GM12878 (cell line): ENCODE measurements around the gene GAREM1. TPM values are rescaled to one million over a fixed set of nuclear protein-coding genes. Genes with fewer than 3 reads are reported as not detected.

ENCODE experiments used
- ATAC-seq: fragments of 200-7000 bp; cut with Tn5 transposase; 3 replicates; pipeline ENCODE4 v1.9.1; 2020; ENCODE audit warnings: mild to moderate bottlenecking, moderate library complexity
- BruUV-seq: library from RNA; stranded (reverse); fragments of 400-500 nt; replicated peaks from 2 replicates; lab custom pipeline; 2021; lab: Mats Ljungman, UMichigan
- CTCF ChIA-PET: fragments of 300-600 bp; sonication (Branson Sonifier 250); formaldehyde crosslinking; extraction: SDS; loops from one replicate; lab custom pipeline; 2021; ENCODE audit warnings: inconsistent platforms; lab: Yijun Ruan, JAX
- POLR2A ChIA-PET: fragments of 350-600 bp; formaldehyde crosslinking; extraction: SDS; loops from one replicate; lab custom pipeline; 2021; ENCODE audit warnings: inconsistent platforms; lab: Charles Lee
- RAD21 ChIA-PET: fragments of 300-600 bp; sonication (Branson Sonifier 250); formaldehyde crosslinking; loops from one replicate; lab custom pipeline; 2023; ENCODE audit warnings: antibody characterized with exemption; ENCODE audit not compliant: unreplicated experiment; lab: Charles Lee
- SMC1A ChIA-PET: fragments of 300-600 bp; sonication (Branson Sonifier 250); formaldehyde crosslinking; loops from one replicate; lab custom pipeline; 2023; ENCODE audit not compliant: unreplicated experiment, uncharacterized antibody; lab: Charles Lee
- DNase-seq: peaks from one replicate; pipeline ENCODE4 v3.0.0-alpha.2; 2011; ENCODE audit warnings: low read depth, low spot score
- FAIRE-seq: peaks from 3 replicates; lab custom pipeline; 2011; peaks lifted over from hg19 to GRCh38; lab: Jason Lieb, UNC
- H2AFZ ChIP-seq: 2 replicates; pipeline ENCODE4 v1.6.0; 2011; ENCODE audit warnings: low read depth, low read length, control low read depth; ENCODE audit not compliant: control insufficient read depth
- H3K27ac ChIP-seq: 2 replicates; pipeline ENCODE4 v1.5.1; 2011; ENCODE audit warnings: control low read depth; ENCODE audit not compliant: control insufficient read depth, insufficient read depth
- H3K27me3 ChIP-seq, 2 experiments: replicated peaks in 1 of 2; 2 replicates each; pipeline versions ENCODE4 v1.6.0 to v1.6.1; 2011; ENCODE audit warnings: low read length in 1 of 2; ENCODE audit not compliant: control insufficient read depth in 2 of 2, insufficient read depth in 2 of 2
- H3K36me3 ChIP-seq, 2 experiments: 2 replicates each; pipeline ENCODE4 v1.5.1; 2011; ENCODE audit warnings: low read length in 1 of 2; ENCODE audit not compliant: control insufficient read depth in 2 of 2, insufficient read depth in 2 of 2
- H3K4me1 ChIP-seq: 2 replicates; pipeline ENCODE4 v1.6.1; 2011; ENCODE audit warnings: mild to moderate bottlenecking, low read length, moderate library complexity, mixed read lengths; ENCODE audit not compliant: control insufficient read depth, insufficient read depth
- H3K4me2 ChIP-seq: 2 replicates; pipeline ENCODE4 v1.6.0; 2011; ENCODE audit warnings: control low read depth; ENCODE audit not compliant: control insufficient read depth, insufficient read depth
- H3K4me3 ChIP-seq: fragments of 200-600 bp; sonication (generic); 2 replicates; pipeline ENCODE4 v1.5.1; 2016
- H3K79me2 ChIP-seq: 2 replicates; pipeline ENCODE4 v1.6.0; 2011; ENCODE audit warnings: low read length; ENCODE audit not compliant: control insufficient read depth, insufficient read depth
- H3K9ac ChIP-seq: 2 replicates; pipeline ENCODE4 v1.8.0; 2011; ENCODE audit warnings: low read length, control low read depth, mixed read lengths; ENCODE audit not compliant: control insufficient read depth, insufficient read depth
- H3K9me3 ChIP-seq: replicated peaks from 3 replicates; pipeline ENCODE4 v1.5.1; 2011; ENCODE audit warnings: mild to moderate bottlenecking, low read length; ENCODE audit not compliant: control insufficient read depth, insufficient read depth
- H4K20me1 ChIP-seq: 2 replicates; pipeline ENCODE4 v1.6.0; 2011; ENCODE audit not compliant: control insufficient read depth, insufficient read depth
- CHD2 ChIP-seq: IDR thresholded peaks from 2 replicates; pipeline ENCODE4 v1.6.1; 2011; ENCODE audit warnings: low read depth, low read length, improper control_type of control experiment, borderline replicate concordance
- CHD4 ChIP-seq: fragments of 200-600 bp; sonication (generic); IDR thresholded peaks from 2 replicates; pipeline ENCODE4 v1.6.1; 2016; ENCODE audit warnings: mild to moderate bottlenecking
- HDGF ChIP-seq: fragments of 450-650 bp; IDR thresholded peaks from 2 replicates; pipeline ENCODE4 v1.6.1; 2016; ENCODE audit warnings: antibody characterized with exemption
- KDM1A ChIP-seq: fragments of 200-600 bp; sonication (generic); IDR thresholded peaks from 2 replicates; pipeline ENCODE4 v1.6.1; 2016; ENCODE audit warnings: borderline replicate concordance
- MEF2B ChIP-seq: fragments of 450-650 bp; IDR thresholded peaks from 2 replicates; pipeline ENCODE4 v1.6.1; 2018; ENCODE audit warnings: mild to moderate bottlenecking, moderate library complexity; ENCODE audit not compliant: partially characterized antibody, poor library complexity, severe bottlenecking
- POLR2AphosphoS2 ChIP-seq: IDR thresholded peaks from 2 replicates; pipeline ENCODE4 v1.6.1; 2011; ENCODE audit warnings: low read depth, mild to moderate bottlenecking, low read length, improper control_type of control experiment, moderate library complexity
- SIN3A ChIP-seq: IDR thresholded peaks from 2 replicates; pipeline ENCODE4 v1.6.1; 2012; ENCODE audit warnings: low read depth, low read length, improper control_type of control experiment
- ZBED1 ChIP-seq: IDR thresholded peaks from 2 replicates; pipeline ENCODE4 v1.6.1; 2016; ENCODE audit warnings: borderline replicate concordance
- ZNF384 ChIP-seq: IDR thresholded peaks from 2 replicates; pipeline ENCODE4 v1.6.1; 2012; ENCODE audit warnings: low read depth, mild to moderate bottlenecking, low read length, improper control_type of control experiment, borderline replicate concordance
- WGBS: methylation state at CpG from one replicate; pipeline ENCODE4 v1.1.6; 2016; ENCODE audit warnings: low lambda C conversion rate; ENCODE audit not compliant: insufficient replicate concordance, insufficient coverage; ENCODE audit errors: missing lambda C conversion rate; 5-methylcytosine and 5-hydroxymethylcytosine counted together
- in situ Hi-C: fragments of 300-500 bp; cut with MboI; formaldehyde crosslinking; loops from 9 replicates; pipeline ENCODE4 v1.14.3; 2018; ENCODE audit warnings: mixed read lengths
- intact Hi-C: fragments of 100-400 bp; cut with micrococcal nuclease; formaldehyde crosslinking; loops from one replicate; pipeline ENCODE4 v1.14.2; 2022; ENCODE audit not compliant: unreplicated experiment
- polyA plus RNA-seq, 11 experiments: library from polyadenylated mRNA; depleted of rRNA in 4 of 11; unstranded in 6 of 11; stranded (reverse) in 5 of 11; fragments of >200 nt; fragmentation: Nextera tagmentation in 4 of 11; fragmentation: Illumina TruSeq in 1 of 11; extraction: Ambion mirVana in 4 of 11; extraction: Trizol in 1 of 11; gene quantifications; 1 replicate in 1 of 11; 2 replicates in 10 of 11; pipeline versions ENCODE4 v1.2.1 to v1.2.3, GENCODE V29; 2011 to 2016; ENCODE audit warnings: inconsistent platforms in 2 of 11, missing spikeins in 2 of 11, low read depth in 1 of 11
- total RNA-seq, 4 experiments: library from RNA; depleted of rRNA in 3 of 4; stranded (reverse); fragments of >200 nt in 3 of 4; fragmentation: Illumina TruSeq in 1 of 4; extraction: Trizol in 1 of 4; gene quantifications; 2 replicates each; pipeline versions ENCODE4 v1.2.1 to v1.2.3, GENCODE V29; 2013 to 2021
- TF ChIP-seq, protein P1 (sequence below): fragments of 150-350 bp; IDR thresholded peaks from 2 replicates; pipeline ENCODE4 v1.6.1; 2016; ENCODE audit warnings: low read depth, low read length
- TF ChIP-seq, protein P2 (sequence below): fragments of 450-650 bp; formaldehyde crosslinking; IDR thresholded peaks from 2 replicates; pipeline ENCODE4 v1.4.0; 2020; ENCODE audit warnings: mild to moderate bottlenecking, moderate library complexity
- TF ChIP-seq, protein P3 (sequence below): fragments of 450-650 bp; IDR thresholded peaks from 2 replicates; pipeline ENCODE4 v1.6.1; 2016; ENCODE audit warnings: mild to moderate bottlenecking, moderate library complexity, borderline replicate concordance

Gene GAREM1
- total and polyA plus RNA-seq, 10 of the 15 experiments (the other 5 are each of a cell fraction or from before 2014, with no cell fraction given) = 0.05 to 0.29 (median 0.05) TPM; not detected in 7

GRCh38 chr18:32299484-32299883 is 171.2 kb downstream of the GAREM1 start (continued):
- TF ChIP-seq CHD2 = no peak
- TF ChIP-seq ZNF384 = no peak

DNA sequence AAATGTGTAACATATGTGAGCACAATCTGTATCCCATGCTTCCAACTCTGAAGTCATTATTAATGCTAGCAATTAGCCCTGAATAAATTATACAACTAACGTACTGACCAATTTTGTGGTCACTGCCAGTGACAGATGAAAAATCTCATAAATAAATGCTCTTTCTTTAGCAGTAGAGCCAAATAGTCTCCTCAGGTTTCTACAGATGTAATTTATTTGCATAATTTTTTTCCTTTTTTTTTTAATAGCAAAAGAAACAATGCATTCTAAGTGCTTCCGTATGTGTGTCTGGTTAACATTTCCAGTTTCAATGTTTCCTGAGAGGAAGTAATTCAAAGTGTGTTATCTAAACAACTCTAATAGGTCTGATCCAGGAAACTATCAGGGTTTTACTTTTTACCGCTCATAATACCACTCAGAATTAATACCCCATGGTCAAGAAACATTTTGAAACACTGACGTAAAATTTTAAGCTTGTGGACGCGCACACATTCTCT is 172.5 kb downstream of the GAREM1 start:
- no peaks in the 10 kb centered on the region for H3K36me3 ChIP-seq
- no peak overlapping the region for H3K27ac ChIP-seq
- H3K4me1 ChIP-seq = 0 out of 2 replicates have a peak, but pooled peaks cover 4% of the 10 kb centered on the region
- ATAC-seq (no peak), FAIRE-seq (no peak), DNase-seq (no peak)
- H3K27me3 ChIP-seq = no peaks in the 10 kb centered on the region
- H3K4me2 ChIP-seq = no peak overlapping the region
- POLR2A ChIA-PET = no interaction called here
- H3K79me2 ChIP-seq = no peaks in the 10 kb centered on the region
- SMC1A ChIA-PET = no interaction called here
- CTCF ChIA-PET = no interaction called here
- intact Hi-C loops = no loop called here
- no peak overlapping the region for H2AFZ ChIP-seq
- no TSS peak for BruUV-seq
- no peak overlapping the region for H3K4me3 ChIP-seq
- H4K20me1 ChIP-seq = no peaks in the 10 kb centered on the region
- H3K9me3 ChIP-seq = no peaks in the 10 kb centered on the region
- 47% methylated on average over 6 of the region's 6 CpGs for WGBS
- no peak overlapping the region for H3K9ac ChIP-seq
- in situ Hi-C loops = no loop called here
- RAD21 ChIA-PET = no interaction called here
- TF ChIP-seq HDGF (no peak), CHD4 (no peak), MEF2B (no peak), POLR2AphosphoS2 (no peak), KDM1A (no peak), SIN3A (no peak), ZBED1 (no peak)
- TF ChIP-seq, protein P1, sequence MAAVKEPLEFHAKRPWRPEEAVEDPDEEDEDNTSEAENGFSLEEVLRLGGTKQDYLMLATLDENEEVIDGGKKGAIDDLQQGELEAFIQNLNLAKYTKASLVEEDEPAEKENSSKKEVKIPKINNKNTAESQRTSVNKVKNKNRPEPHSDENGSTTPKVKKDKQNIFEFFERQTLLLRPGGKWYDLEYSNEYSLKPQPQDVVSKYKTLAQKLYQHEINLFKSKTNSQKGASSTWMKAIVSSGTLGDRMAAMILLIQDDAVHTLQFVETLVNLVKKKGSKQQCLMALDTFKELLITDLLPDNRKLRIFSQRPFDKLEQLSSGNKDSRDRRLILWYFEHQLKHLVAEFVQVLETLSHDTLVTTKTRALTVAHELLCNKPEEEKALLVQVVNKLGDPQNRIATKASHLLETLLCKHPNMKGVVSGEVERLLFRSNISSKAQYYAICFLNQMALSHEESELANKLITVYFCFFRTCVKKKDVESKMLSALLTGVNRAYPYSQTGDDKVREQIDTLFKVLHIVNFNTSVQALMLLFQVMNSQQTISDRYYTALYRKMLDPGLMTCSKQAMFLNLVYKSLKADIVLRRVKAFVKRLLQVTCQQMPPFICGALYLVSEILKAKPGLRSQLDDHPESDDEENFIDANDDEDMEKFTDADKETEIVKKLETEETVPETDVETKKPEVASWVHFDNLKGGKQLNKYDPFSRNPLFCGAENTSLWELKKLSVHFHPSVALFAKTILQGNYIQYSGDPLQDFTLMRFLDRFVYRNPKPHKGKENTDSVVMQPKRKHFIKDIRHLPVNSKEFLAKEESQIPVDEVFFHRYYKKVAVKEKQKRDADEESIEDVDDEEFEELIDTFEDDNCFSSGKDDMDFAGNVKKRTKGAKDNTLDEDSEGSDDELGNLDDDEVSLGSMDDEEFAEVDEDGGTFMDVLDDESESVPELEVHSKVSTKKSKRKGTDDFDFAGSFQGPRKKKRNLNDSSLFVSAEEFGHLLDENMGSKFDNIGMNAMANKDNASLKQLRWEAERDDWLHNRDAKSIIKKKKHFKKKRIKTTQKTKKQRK = no peak
- TF ChIP-seq, protein P2, sequence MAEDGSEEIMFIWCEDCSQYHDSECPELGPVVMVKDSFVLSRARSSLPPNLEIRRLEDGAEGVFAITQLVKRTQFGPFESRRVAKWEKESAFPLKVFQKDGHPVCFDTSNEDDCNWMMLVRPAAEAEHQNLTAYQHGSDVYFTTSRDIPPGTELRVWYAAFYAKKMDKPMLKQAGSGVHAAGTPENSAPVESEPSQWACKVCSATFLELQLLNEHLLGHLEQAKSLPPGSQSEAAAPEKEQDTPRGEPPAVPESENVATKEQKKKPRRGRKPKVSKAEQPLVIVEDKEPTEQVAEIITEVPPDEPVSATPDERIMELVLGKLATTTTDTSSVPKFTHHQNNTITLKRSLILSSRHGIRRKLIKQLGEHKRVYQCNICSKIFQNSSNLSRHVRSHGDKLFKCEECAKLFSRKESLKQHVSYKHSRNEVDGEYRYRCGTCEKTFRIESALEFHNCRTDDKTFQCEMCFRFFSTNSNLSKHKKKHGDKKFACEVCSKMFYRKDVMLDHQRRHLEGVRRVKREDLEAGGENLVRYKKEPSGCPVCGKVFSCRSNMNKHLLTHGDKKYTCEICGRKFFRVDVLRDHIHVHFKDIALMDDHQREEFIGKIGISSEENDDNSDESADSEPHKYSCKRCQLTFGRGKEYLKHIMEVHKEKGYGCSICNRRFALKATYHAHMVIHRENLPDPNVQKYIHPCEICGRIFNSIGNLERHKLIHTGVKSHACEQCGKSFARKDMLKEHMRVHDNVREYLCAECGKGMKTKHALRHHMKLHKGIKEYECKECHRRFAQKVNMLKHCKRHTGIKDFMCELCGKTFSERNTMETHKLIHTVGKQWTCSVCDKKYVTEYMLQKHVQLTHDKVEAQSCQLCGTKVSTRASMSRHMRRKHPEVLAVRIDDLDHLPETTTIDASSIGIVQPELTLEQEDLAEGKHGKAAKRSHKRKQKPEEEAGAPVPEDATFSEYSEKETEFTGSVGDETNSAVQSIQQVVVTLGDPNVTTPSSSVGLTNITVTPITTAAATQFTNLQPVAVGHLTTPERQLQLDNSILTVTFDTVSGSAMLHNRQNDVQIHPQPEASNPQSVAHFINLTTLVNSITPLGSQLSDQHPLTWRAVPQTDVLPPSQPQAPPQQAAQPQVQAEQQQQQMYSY (CRISPR knock-in tag) = no peak
- TF ChIP-seq, protein P3, sequence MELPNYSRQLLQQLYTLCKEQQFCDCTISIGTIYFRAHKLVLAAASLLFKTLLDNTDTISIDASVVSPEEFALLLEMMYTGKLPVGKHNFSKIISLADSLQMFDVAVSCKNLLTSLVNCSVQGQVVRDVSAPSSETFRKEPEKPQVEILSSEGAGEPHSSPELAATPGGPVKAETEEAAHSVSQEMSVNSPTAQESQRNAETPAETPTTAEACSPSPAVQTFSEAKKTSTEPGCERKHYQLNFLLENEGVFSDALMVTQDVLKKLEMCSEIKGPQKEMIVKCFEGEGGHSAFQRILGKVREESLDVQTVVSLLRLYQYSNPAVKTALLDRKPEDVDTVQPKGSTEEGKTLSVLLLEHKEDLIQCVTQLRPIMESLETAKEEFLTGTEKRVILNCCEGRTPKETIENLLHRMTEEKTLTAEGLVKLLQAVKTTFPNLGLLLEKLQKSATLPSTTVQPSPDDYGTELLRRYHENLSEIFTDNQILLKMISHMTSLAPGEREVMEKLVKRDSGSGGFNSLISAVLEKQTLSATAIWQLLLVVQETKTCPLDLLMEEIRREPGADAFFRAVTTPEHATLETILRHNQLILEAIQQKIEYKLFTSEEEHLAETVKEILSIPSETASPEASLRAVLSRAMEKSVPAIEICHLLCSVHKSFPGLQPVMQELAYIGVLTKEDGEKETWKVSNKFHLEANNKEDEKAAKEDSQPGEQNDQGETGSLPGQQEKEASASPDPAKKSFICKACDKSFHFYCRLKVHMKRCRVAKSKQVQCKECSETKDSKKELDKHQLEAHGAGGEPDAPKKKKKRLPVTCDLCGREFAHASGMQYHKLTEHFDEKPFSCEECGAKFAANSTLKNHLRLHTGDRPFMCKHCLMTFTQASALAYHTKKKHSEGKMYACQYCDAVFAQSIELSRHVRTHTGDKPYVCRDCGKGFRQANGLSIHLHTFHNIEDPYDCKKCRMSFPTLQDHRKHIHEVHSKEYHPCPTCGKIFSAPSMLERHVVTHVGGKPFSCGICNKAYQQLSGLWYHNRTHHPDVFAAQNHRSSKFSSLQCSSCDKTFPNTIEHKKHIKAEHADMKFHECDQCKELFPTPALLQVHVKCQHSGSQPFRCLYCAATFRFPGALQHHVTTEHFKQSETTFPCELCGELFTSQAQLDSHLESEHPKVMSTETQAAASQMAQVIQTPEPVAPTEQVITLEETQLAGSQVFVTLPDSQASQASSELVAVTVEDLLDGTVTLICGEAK = no peak
